GM18951 (cell line): ENCODE data around the gene C3orf33.

Experiments used
- POLR2A ChIP-seq: IDR thresholded peaks from 4 replicates; pipeline ENCODE4 v1.6.1; 2011; ENCODE audit warnings: mild to moderate bottlenecking; ENCODE audit not compliant: insufficient read length, insufficient read depth; ENCODE audit errors: extremely low read depth
- in situ Hi-C: fragments of 300-500 bp; cut with MboI; formaldehyde crosslinking; loops from one replicate; pipeline ENCODE4 v1.12.0; 2022; ENCODE audit warnings: low sequenced_read_pairs, mixed read lengths, inconsistent platforms; ENCODE audit not compliant: unreplicated experiment

Gene C3orf33

GRCh38 chr3:155741603-155742002 lies 64.5 kb downstream of the C3orf33 start:
- TF ChIP-seq POLR2A = no peak
- in situ Hi-C loops = no loop called here

- TF ChIP-seq POLR2A = no peak
- in situ Hi-C loops = no loop called here
Observed at GRCh38 chr3:155741101-155741500, 65.0 kb downstream of the C3orf33 start.

GRCh38 chr3:155739154-155739553 lies 66.9 kb downstream of the C3orf33 start:
- in situ Hi-C loops = no loop called here
- no peak for TF ChIP-seq POLR2A

GRCh38 chr3:155738580-155739076 lies 67.5 kb downstream of the C3orf33 start:
- in situ Hi-C loops = no loop called here
- no peak for TF ChIP-seq POLR2A

- in situ Hi-C loops = no loop called here
- TF ChIP-seq POLR2A = no peak
Observed at GRCh38 chr3:155737844-155738460, 68.1 kb downstream of the C3orf33 start.

- TF ChIP-seq POLR2A = no peak
Observed at GRCh38 chr3:155736381-155736780, 69.7 kb downstream of the C3orf33 start.

GRCh38 chr3:155730843-155731242 lies 75.2 kb downstream of the C3orf33 start:
- in situ Hi-C loops = no loop called here
- TF ChIP-seq POLR2A = no peak

More at GRCh38 chr3:155736381-155736780, 69.7 kb downstream of the C3orf33 start:
- in situ Hi-C loops = no loop called here

GRCh38 chr3:155727836-155728235 lies 78.2 kb downstream of the C3orf33 start:
- in situ Hi-C loops = no loop called here
- TF ChIP-seq POLR2A = no peak

GRCh38 chr3:155714295-155714718 lies 91.8 kb downstream of the C3orf33 start:
- no peak for TF ChIP-seq POLR2A
- in situ Hi-C loops = loop anchor here (25.0 kb wide), 1 partner anchor 327 kb away; no protein-coding TSS in a partner anchor
